IPS DF 4.7 (cell line): ENCODE results near the gene WHAMM.
"Not testable (repeated sequence)": the region's sequence is repeated elsewhere in the genome, so short reads cannot be mapped to it uniquely, and the experiment has no call there.

Experiments used
- DNase-seq: peaks from one replicate; pipeline ENCODE4 v3.0.0-alpha.2; 2013; ENCODE audit warnings: low spot score; ENCODE audit errors: extremely low read depth

The WHAMM gene

DNA sequence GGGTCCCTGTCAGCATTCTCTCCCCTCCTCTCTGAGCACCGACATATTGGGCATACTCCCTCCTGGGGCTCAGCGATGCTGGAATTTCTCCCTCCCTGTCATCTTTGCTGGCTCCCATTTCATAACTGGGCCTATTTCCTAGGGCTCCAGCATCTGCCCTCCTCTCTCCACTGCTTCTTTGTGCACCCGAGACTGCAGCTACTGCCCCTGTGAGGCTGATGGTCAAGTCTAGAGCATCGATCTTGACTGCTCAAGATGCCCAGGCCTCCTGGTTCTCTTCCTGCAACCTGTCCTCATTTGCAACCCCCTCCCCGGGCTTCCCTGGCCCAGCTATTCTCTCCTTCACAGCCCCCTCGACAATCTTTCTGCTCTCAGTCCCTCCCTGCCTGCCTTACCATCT is 53.5 kb downstream of the WHAMM start:
- no peak for DNase-seq

- DNase-seq: no peak
Observed at GRCh38 chr15:82864967-82865366, 55.5 kb downstream of the WHAMM start.

DNA sequence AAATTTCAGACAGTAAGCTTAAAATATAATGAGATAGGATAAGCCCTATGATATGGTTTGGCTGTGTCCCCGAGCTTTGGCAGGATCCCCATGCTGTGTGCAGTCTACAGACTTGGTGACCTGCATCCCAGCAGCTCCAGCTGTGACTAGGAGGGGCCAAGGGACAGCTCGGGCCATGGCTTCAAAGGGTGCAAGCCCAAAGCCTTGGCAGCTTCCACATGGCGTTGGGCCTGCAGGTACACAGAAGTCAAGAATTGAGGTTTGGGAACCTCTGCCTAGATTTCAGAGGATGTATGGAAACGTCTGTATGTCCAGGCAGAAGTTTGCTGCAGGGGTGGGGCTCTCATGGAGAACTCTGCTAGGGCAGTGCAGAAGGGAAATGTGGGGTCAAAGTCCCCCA is 56.2 kb downstream of the WHAMM start:
- DNase-seq: not testable (repeated sequence)

DNA sequence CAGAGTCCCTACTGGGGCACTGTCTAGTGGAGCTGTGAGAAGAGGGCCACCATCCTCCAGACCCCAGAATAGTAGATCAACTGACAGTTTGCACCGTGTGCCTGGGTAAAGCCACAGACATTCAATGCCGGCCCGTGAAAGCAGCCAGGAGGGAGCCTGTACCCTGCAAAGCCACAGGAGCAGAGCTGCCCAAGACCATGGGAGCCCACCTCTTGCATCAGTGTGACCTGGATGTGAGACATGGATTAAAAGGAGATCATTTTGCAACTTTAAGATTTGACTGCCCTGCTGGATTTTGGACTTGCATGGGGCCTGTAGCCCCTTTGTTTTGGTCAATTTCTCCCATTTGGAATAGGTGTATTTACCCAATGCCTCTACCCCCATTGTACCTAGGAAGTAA is 56.6 kb downstream of the WHAMM start:
- DNase-seq: not testable (repeated sequence)

- no peak for DNase-seq
Observed at GRCh38 chr15:82870727-82871320, 61.4 kb downstream of the WHAMM start.

DNA sequence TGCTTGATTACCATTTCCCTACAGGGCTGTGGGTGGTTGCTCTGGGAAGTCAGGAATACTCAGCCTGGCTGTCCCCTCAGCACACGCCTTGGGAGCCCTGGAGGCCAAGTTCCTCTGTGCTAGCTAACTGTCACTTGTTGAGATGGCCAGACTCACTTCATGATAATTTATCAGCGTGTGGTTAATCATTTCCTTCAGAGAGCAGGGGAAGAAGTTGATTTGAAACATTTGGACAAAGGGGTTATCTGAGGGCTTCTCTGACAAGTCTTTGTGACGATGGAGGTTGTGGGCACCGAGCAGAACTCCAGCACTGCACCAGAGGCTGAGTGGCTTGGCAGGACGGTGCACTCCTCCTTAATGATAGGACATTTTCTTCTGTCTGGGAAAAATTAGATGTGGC is 61.9 kb downstream of the WHAMM start:
- no peak for DNase-seq

- no peak for DNase-seq
Observed at GRCh38 chr15:82871832-82872484, 62.5 kb downstream of the WHAMM start.

- DNase-seq: no peak
Observed at GRCh38 chr15:82873000-82873680, 63.7 kb downstream of the WHAMM start.

GRCh38 chr15:82874267-82874666 is 64.8 kb downstream of the WHAMM start:
- DNase-seq: no peak

DNA sequence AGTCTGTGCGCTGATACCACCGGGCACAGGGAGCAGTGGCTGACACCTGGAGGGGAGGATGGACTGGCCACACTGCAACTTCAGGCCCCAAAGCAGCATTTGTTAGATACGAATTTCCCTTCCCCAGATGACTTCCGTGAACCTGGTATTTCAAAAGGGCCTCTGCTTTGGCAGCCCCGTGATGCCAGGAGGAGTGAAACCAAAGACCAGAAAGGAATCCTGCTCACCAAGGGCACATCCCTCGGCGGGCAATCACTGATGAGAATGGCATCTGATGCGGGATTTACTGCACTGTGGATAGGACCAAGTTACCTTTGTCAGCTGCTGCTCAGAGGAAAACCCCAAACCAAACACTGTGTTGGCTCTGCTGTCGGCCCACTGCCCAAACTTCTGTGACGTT is 65.5 kb downstream of the WHAMM start:
- DNase-seq: no peak

GRCh38 chr15:82875411-82876003 is 66.1 kb downstream of the WHAMM start:
- no peak for DNase-seq

GRCh38 chr15:82877825-82878224 is 68.4 kb downstream of the WHAMM start:
- DNase-seq: no peak

- DNase-seq: no peak
Observed at GRCh38 chr15:82878325-82878724, 68.9 kb downstream of the WHAMM start.

DNA sequence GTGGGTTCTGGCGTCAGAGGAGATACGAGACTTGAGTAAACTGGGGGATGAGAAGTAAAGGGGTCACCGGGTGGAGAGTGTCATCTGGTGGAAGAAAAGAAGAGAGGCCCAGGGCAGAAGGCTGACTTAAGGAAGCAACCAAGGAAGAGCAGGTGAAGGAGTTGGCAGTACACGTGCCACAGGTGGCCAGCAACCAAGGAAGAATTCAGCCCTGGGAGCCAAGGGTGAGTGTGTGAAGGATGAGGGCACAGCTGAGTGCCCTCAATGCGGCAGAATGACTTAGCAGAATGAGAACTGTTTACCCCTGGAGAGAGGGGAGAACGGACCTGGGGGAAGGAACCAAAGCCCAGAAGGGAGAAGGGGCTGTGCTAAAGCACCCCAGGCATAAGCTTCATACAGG is 71.3 kb downstream of the WHAMM start:
- DNase-seq: no peak

- DNase-seq: no peak
Observed at GRCh38 chr15:82881747-82882146, 72.3 kb downstream of the WHAMM start.

DNA sequence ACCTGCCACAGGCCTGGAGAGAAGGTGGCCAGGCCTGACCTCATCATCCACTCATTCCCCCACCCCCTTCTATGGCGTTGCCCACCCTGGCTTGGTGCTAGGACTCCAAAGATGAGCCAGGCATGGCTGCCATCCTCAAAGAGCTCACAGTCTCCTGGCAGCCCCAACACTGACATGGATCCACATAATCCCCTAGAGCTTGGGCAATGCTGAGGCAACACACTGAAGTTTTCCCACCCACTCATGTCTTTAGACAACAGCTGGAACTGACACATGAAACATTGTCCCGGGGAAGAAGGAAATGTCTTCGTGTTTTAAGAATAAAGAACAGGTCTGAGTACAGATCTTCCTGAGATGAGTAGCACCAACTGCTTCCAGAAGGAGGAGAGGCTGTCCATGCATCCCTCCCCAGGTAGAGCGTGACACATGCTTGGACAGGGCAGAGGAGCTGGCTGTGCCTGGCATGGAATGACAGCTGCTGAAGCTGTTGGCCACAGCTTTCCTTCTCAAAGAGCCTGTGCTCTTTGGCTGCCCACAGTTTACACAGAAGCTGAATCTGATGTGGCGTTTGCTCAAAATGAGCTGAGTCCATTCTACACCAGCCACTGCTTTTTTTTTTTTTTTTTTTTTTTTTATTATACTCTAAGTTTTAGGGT is 73.0 kb downstream of the WHAMM start:
- DNase-seq: no peak
